SU-DHL-6 (cell line): ENCODE results near the gene STAM.

ENCODE experiments used
- H2AFZ ChIP-seq: fragments of 200-600 bp; sonication (generic); 2 replicates; pipeline ENCODE4 v1.6.1; 2014; ENCODE audit warnings: low read depth, mild to moderate bottlenecking, moderate library complexity, mixed read lengths, antibody characterized with exemption, low read length; ENCODE audit not compliant: severe bottlenecking
- H3F3A ChIP-seq: fragments of 200-600 bp; shearing (Covaris generic); 2 replicates; pipeline ENCODE4 v1.6.0; 2016; ENCODE audit warnings: antibody characterized with exemption, mild to moderate bottlenecking; ENCODE audit not compliant: insufficient read depth
- H3K27ac ChIP-seq: fragments of 200-600 bp; sonication (generic); 2 replicates; pipeline ENCODE4 v1.5.1; 2016; ENCODE audit warnings: low read depth, mild to moderate bottlenecking, low read length, moderate library complexity, mixed read lengths
- H3K27me3 ChIP-seq: fragments of 200-600 bp; sonication (generic), shearing (Covaris generic); 2 replicates; pipeline ENCODE4 v1.6.0; 2014; ENCODE audit warnings: mild to moderate bottlenecking, low read length
- H3K36me3 ChIP-seq: fragments of 200-600 bp; sonication (generic); 2 replicates; pipeline ENCODE4 v1.6.1; 2014; ENCODE audit warnings: mild to moderate bottlenecking, low read length, mixed read lengths
- H3K4me2 ChIP-seq: fragments of 300-600, 200-600 bp; shearing (Covaris generic), sonication (generic); 2 replicates; pipeline ENCODE4 v1.6.0; 2014; ENCODE audit warnings: low read length, low read depth, mild to moderate bottlenecking; ENCODE audit not compliant: poor library complexity, severe bottlenecking
- H3K4me3 ChIP-seq: fragments of 200-600 bp; sonication (generic); 2 replicates; pipeline ENCODE4 v1.5.1; 2014; ENCODE audit warnings: antibody characterized with exemption, low read length, mild to moderate bottlenecking, mixed read lengths; ENCODE audit not compliant: insufficient read depth, poor library complexity, severe bottlenecking
- H3K79me2 ChIP-seq: fragments of 200-600 bp; sonication (generic); 2 replicates; pipeline ENCODE4 v1.6.1; 2014; ENCODE audit warnings: mild to moderate bottlenecking, low read length, moderate library complexity; ENCODE audit not compliant: insufficient read depth
- H3K9ac ChIP-seq: fragments of 200-600 bp; sonication (generic); 2 replicates; pipeline ENCODE4 v1.7.0; 2014; ENCODE audit warnings: mild to moderate bottlenecking, low read length
- H3K9me2 ChIP-seq: fragments of 200-600 bp; sonication (generic); replicated peaks from 2 replicates; pipeline ENCODE4 v1.6.1; 2014; ENCODE audit warnings: low read length; ENCODE audit not compliant: insufficient read depth
- H3K9me3 ChIP-seq: fragments of 200-600 bp; sonication (generic); 2 replicates; pipeline ENCODE4 v1.6.1; 2014; ENCODE audit warnings: low read length, mixed read lengths; ENCODE audit not compliant: insufficient read depth
- H4K20me1 ChIP-seq: fragments of 200-600 bp; sonication (generic); 2 replicates; pipeline ENCODE4 v1.6.1; 2014; ENCODE audit warnings: low read depth, mild to moderate bottlenecking, antibody characterized with exemption, low read length, moderate library complexity, mixed read lengths
- CTCF ChIP-seq: fragments of 200-600 bp; sonication (generic); IDR thresholded peaks from one replicate; pipeline ENCODE4 v1.5.1; 2017; ENCODE audit warnings: antibody characterized with exemption, mild to moderate bottlenecking, low read length, moderate library complexity; ENCODE audit not compliant: insufficient read depth, poor library complexity, severe bottlenecking
- EZH2phosphoT487 ChIP-seq: fragments of 200-600 bp; sonication (generic), shearing (Covaris generic); conservative IDR thresholded peaks from 2 replicates; pipeline ENCODE4 v1.6.1; 2018; ENCODE audit warnings: mild to moderate bottlenecking, antibody characterized with exemption, low read length, moderate library complexity, mixed read lengths

The STAM gene

GRCh38 chr10:17747883-17748550, 104.1 kb downstream of the STAM start:
- Histone ChIP-seq H2AFZ (no peak overlapping the region), H3K9ac (no peak overlapping the region), H3K27ac (no peak overlapping the region), H3K9me3 (no peaks in the 10 kb centered on the region), H3K27me3 (no peaks in the 10 kb centered on the region), H3K79me2 (no peaks in the 10 kb centered on the region), H3K4me2 (no peak overlapping the region), H3K4me3 (no peak overlapping the region), H3K36me3 (no peaks in the 10 kb centered on the region), H3K9me2 (no peaks in the 10 kb centered on the region), H4K20me1 (no peaks in the 10 kb centered on the region), H3F3A (no peaks in the 10 kb centered on the region)
- TF ChIP-seq EZH2phosphoT487 (no peak), CTCF (no peak)

GRCh38 chr10:17749890-17750289, 105.9 kb downstream of the STAM start:
- Histone ChIP-seq H3K27ac (no peak overlapping the region), H4K20me1 (no peaks in the 10 kb centered on the region), H3K9ac (no peak overlapping the region), H3K79me2 (no peaks in the 10 kb centered on the region), H3K9me3 (no peaks in the 10 kb centered on the region), H3K4me2 (no peak overlapping the region), H3K27me3 (no peaks in the 10 kb centered on the region), H3K4me3 (no peak overlapping the region), H2AFZ (no peak overlapping the region), H3F3A (no peaks in the 10 kb centered on the region), H3K36me3 (no peaks in the 10 kb centered on the region), H3K9me2 (no peaks in the 10 kb centered on the region)
- TF ChIP-seq CTCF = no peak
- TF ChIP-seq EZH2phosphoT487 = no peak

- TF ChIP-seq CTCF (no peak), EZH2phosphoT487 (no peak)
- Histone ChIP-seq H4K20me1 (no peaks in the 10 kb centered on the region), H3K79me2 (no peaks in the 10 kb centered on the region), H3K36me3 (no peaks in the 10 kb centered on the region), H3K9me2 (no peaks in the 10 kb centered on the region), H3K27ac (no peak within 1 kb of the TSS), H3K9ac (no peak within 1 kb of the TSS), H3K9me3 (no peaks in the 10 kb centered on the region), H3K4me3 (no peak within 1 kb of the TSS), H3F3A (no peaks in the 10 kb centered on the region), H2AFZ (no peak within 1 kb of the TSS), H3K4me2 (no peak within 1 kb of the TSS), H3K27me3 (no peaks in the 10 kb centered on the region)
These were observed 108.0 kb downstream of the STAM start, which contains the start of gene TMEM236 for GRCh38 chr10:17751781-17752445. TSS of gene TMEM236 (plus strand) at chr10:17752201. CDS start at chr10:17752296, 95 bp downstream.
